Hepatocyte (in vitro differentiated cells): ENCODE data around the gene ADGRF3. TPM values are rescaled to one million over a fixed set of nuclear protein-coding genes. Genes with fewer than 3 reads are reported as not detected.

Source experiments
- DNase-seq: peaks from one replicate; pipeline ENCODE4 v3.0.0-alpha.2; 2016; ENCODE audit warnings: low spot score
- H2AFZ ChIP-seq: fragments of 200-600 bp; sonication (generic); 2 replicates; pipeline ENCODE4 v1.6.0; 2016; ENCODE audit warnings: antibody characterized with exemption, mild to moderate bottlenecking
- H3K27ac ChIP-seq: fragments of 200-600 bp; sonication (generic); 2 replicates; pipeline ENCODE4 v1.5.1; 2016; ENCODE audit warnings: mild to moderate bottlenecking
- H3K27me3 ChIP-seq: fragments of 200-600 bp; sonication (generic); 2 replicates; pipeline ENCODE4 v1.6.1; 2016
- H3K36me3 ChIP-seq: fragments of 200-600 bp; sonication (generic); replicated peaks from 2 replicates; pipeline ENCODE4 v1.5.1; 2016; ENCODE audit warnings: low read depth; ENCODE audit not compliant: insufficient read depth
- H3K4me1 ChIP-seq: fragments of 200-600 bp; sonication (generic); 2 replicates; pipeline ENCODE4 v1.5.1; 2016; ENCODE audit warnings: mild to moderate bottlenecking, moderate library complexity; ENCODE audit not compliant: insufficient read depth
- H3K4me2 ChIP-seq: fragments of 200-600 bp; sonication (generic); 2 replicates; pipeline ENCODE4 v1.6.0; 2016
- H3K4me3 ChIP-seq: fragments of 200-600 bp; sonication (generic); 2 replicates; pipeline ENCODE4 v1.5.1; 2016; ENCODE audit warnings: mild to moderate bottlenecking
- H3K79me2 ChIP-seq: fragments of 200-600 bp; sonication (generic); 2 replicates; pipeline ENCODE4 v1.6.0; 2017; ENCODE audit warnings: mild to moderate bottlenecking
- H3K9me2 ChIP-seq: fragments of 200-600 bp; sonication (generic); replicated peaks from 2 replicates; pipeline ENCODE4 v1.6.0; 2017; ENCODE audit warnings: mild to moderate bottlenecking; ENCODE audit not compliant: insufficient read depth
- H3K9me3 ChIP-seq: fragments of 200-600 bp; sonication (generic); 2 replicates; pipeline ENCODE4 v1.5.1; 2016; ENCODE audit warnings: low read depth, mild to moderate bottlenecking
- H4K20me1 ChIP-seq: fragments of 200-600 bp; sonication (generic); 2 replicates; pipeline ENCODE4 v1.6.0; 2016; ENCODE audit warnings: mild to moderate bottlenecking; ENCODE audit not compliant: insufficient read depth, poor library complexity, severe bottlenecking
- CTCF ChIP-seq: fragments of 200-600 bp; sonication (generic); IDR thresholded peaks from 2 replicates; pipeline ENCODE4 v1.5.1; 2016; ENCODE audit warnings: antibody characterized with exemption, mild to moderate bottlenecking; ENCODE audit not compliant: poor library complexity
- EZH2 ChIP-seq: fragments of 200-600 bp; sonication (generic); IDR thresholded peaks from 2 replicates; pipeline ENCODE4 v1.6.1; 2016; ENCODE audit warnings: antibody characterized with exemption, mild to moderate bottlenecking, borderline replicate concordance
- EZH2phosphoT487 ChIP-seq: fragments of 200-600 bp; sonication (generic); IDR thresholded peaks from one replicate; pipeline ENCODE4 v1.6.1; 2018; ENCODE audit warnings: antibody characterized with exemption, mild to moderate bottlenecking, low read depth, moderate library complexity; ENCODE audit not compliant: unreplicated experiment, severe bottlenecking
- WGBS: methylation state at CpG from one replicate; pipeline ENCODE4 v1.1.6; 2016; ENCODE audit warnings: low lambda C conversion rate; ENCODE audit errors: missing lambda C conversion rate; 5-methylcytosine and 5-hydroxymethylcytosine counted together
- polyA plus RNA-seq: library from polyadenylated mRNA; unstranded; fragments of >200 nt; fragmentation: Nextera tagmentation; extraction: Ambion mirVana; gene quantifications from 2 replicates; pipeline ENCODE4 v1.2.1, GENCODE V29; 2016
- total RNA-seq: library from RNA; depleted of rRNA; stranded (reverse); fragments of >200 nt; gene quantifications from 2 replicates; pipeline ENCODE4 v1.2.3, GENCODE V29; 2014

Gene ADGRF3
- total and polyA plus RNA-seq, 2 experiments from 2014 or later, result 0.63 to 1.3 TPM

GRCh38 chr2:26364669-26365068, 18.1 kb upstream of the ADGRF3 start:
- Histone ChIP-seq H3K9me2 (no peaks in the 10 kb centered on the region), H3K4me3 (no peak overlapping the region), H4K20me1 (peaks cover 9% of the 10 kb centered on the region), H3K79me2 (peaks cover 65% of the 10 kb centered on the region), H3K4me1 (peaks cover 7% of the 10 kb centered on the region), H3K4me2 (no peak overlapping the region), H3K27ac (no peak overlapping the region), H3K27me3 (no peaks in the 10 kb centered on the region), H3K9me3 (no peaks in the 10 kb centered on the region), H2AFZ (no peak overlapping the region), H3K36me3 (no peaks in the 10 kb centered on the region)
- WGBS, result 97% methylated on average over 4 of the region's 4 CpGs
- TF ChIP-seq CTCF, result no peak
- no peak for TF ChIP-seq EZH2
- TF ChIP-seq EZH2phosphoT487, result no peak
- DNase-seq, result no peak

- no peak for TF ChIP-seq EZH2phosphoT487
- no peak for TF ChIP-seq CTCF
- no peak for TF ChIP-seq EZH2
- peaks cover 8% of the 10 kb centered on the region for H3K4me1 ChIP-seq
- WGBS, result 76% methylated on average over 3 of the region's 3 CpGs
- H4K20me1 ChIP-seq, result peaks cover 11% of the 10 kb centered on the region
- no peaks in the 10 kb centered on the region for H3K27me3 ChIP-seq
- no peaks in the 10 kb centered on the region for H3K9me2 ChIP-seq
- H3K27ac ChIP-seq, result peak overlapping the region; percentile 21
- no peaks in the 10 kb centered on the region for H3K9me3 ChIP-seq
- H3K4me3 ChIP-seq, result no peak overlapping the region
- H2AFZ ChIP-seq, result no peak overlapping the region
- no peak overlapping the region for H3K4me2 ChIP-seq
- H3K36me3 ChIP-seq, result no peaks in the 10 kb centered on the region
- no peak for DNase-seq
- H3K79me2 ChIP-seq, result peaks cover 68% of the 10 kb centered on the region
Measured at GRCh38 chr2:26363958-26364357, 17.4 kb upstream of the ADGRF3 start.

- peaks cover 74% of the 10 kb centered on the region for H3K79me2 ChIP-seq
- H3K36me3 ChIP-seq, result no peaks in the 10 kb centered on the region
- 82% methylated on average over 4 of the region's 4 CpGs for WGBS
- no peaks in the 10 kb centered on the region for H3K27me3 ChIP-seq
- peaks cover 12% of the 10 kb centered on the region for H3K4me1 ChIP-seq
- H4K20me1 ChIP-seq, result peaks cover 16% of the 10 kb centered on the region
- H3K9me3 ChIP-seq, result no peaks in the 10 kb centered on the region
- peak; percentile 50 for DNase-seq
- H3K4me3 ChIP-seq, result no peak overlapping the region
- no peak overlapping the region for H2AFZ ChIP-seq
- no peaks in the 10 kb centered on the region for H3K9me2 ChIP-seq
- TF ChIP-seq CTCF (no peak), EZH2phosphoT487 (no peak), EZH2 (no peak)
- H3K4me2 ChIP-seq, result peak overlapping the region; percentile 12
- H3K27ac ChIP-seq, result peak overlapping the region; percentile 22
Measured at GRCh38 chr2:26363323-26363722, 16.7 kb upstream of the ADGRF3 start.
